DND-41 (cell line): ENCODE results near the gene NOP10.
"Not testable (repeated sequence)": the region's sequence is repeated elsewhere in the genome, so short reads cannot be mapped to it uniquely, and the experiment has no call there.

ENCODE experiments used
- ATAC-seq: fragments of 200-7000 bp; cut with Tn5 transposase; 3 replicates; pipeline ENCODE4 v1.9.1; 2021; ENCODE audit warnings: low read depth; ENCODE audit not compliant: insufficient read depth
- DNase-seq: peaks from one replicate; pipeline ENCODE4 v3.0.0-alpha.2; 2020
- H2AFZ ChIP-seq: 2 replicates; pipeline ENCODE4 v1.6.0; 2012; ENCODE audit warnings: low read depth, low read length
- H3K27ac ChIP-seq: 2 replicates; pipeline ENCODE4 v1.5.1; 2012; ENCODE audit warnings: low read length, inconsistent platforms
- H3K27me3 ChIP-seq: fragments of 200-600 bp; sonication (generic); 2 replicates; pipeline ENCODE4 v1.6.0; 2012; ENCODE audit warnings: low read length, mild to moderate bottlenecking, inconsistent platforms; ENCODE audit not compliant: insufficient read depth, poor library complexity
- H3K36me3 ChIP-seq: 2 replicates; pipeline ENCODE4 v1.5.1; 2012; ENCODE audit warnings: low read length, inconsistent platforms; ENCODE audit not compliant: insufficient read depth
- H3K4me1 ChIP-seq: 2 replicates; pipeline ENCODE4 v1.5.1; 2012; ENCODE audit warnings: mild to moderate bottlenecking, low read length; ENCODE audit not compliant: insufficient read depth
- H3K4me2 ChIP-seq: 2 replicates; pipeline ENCODE4 v1.6.0; 2012; ENCODE audit warnings: mild to moderate bottlenecking, moderate library complexity, low read length, inconsistent platforms; ENCODE audit not compliant: insufficient read depth
- H3K4me3 ChIP-seq, 2 experiments: fragments of 200-600 bp in 1 of 2; shearing (Covaris generic) in 1 of 2; 2 replicates each; pipeline ENCODE4 v1.5.1; 2012 to 2016; ENCODE audit warnings: inconsistent platforms in 2 of 2, low read length in 2 of 2, mild to moderate bottlenecking in 2 of 2, low read depth in 1 of 2, moderate library complexity in 1 of 2
- H3K79me2 ChIP-seq: 2 replicates; pipeline ENCODE4 v1.6.0; 2012; ENCODE audit warnings: low read length, inconsistent platforms; ENCODE audit not compliant: insufficient read depth
- H3K9ac ChIP-seq: 2 replicates; pipeline ENCODE4 v1.6.0; 2012; ENCODE audit warnings: low read depth, mild to moderate bottlenecking, inconsistent platforms, low read length, moderate library complexity
- H3K9me3 ChIP-seq: 2 replicates; pipeline ENCODE4 v1.5.1; 2012; ENCODE audit warnings: low read length, moderate library complexity, mild to moderate bottlenecking, inconsistent platforms; ENCODE audit not compliant: insufficient read depth, severe bottlenecking
- H4K20me1 ChIP-seq: 2 replicates; pipeline ENCODE4 v1.6.0; 2012; ENCODE audit warnings: low read length; ENCODE audit not compliant: insufficient read depth
- EZH2 ChIP-seq: IDR thresholded peaks from 3 replicates; pipeline ENCODE4 v1.6.1; 2012; ENCODE audit warnings: borderline replicate concordance, low read depth, mild to moderate bottlenecking, moderate library complexity, low read length, inconsistent platforms; ENCODE audit not compliant: severe bottlenecking
- TF ChIP-seq, protein P1 (sequence below): IDR thresholded peaks from 2 replicates; pipeline ENCODE4 v1.5.1; 2012; ENCODE audit warnings: borderline replicate concordance, low read length, moderate library complexity, mild to moderate bottlenecking; ENCODE audit not compliant: poor library complexity, severe bottlenecking; ENCODE audit errors: extremely low read depth

The NOP10 gene

GRCh38 chr15:34357653-34358052 lies 14.7 kb upstream of the NOP10 start:
- Histone ChIP-seq H3K27ac (no peak overlapping the region), H3K4me2 (no peak overlapping the region), H3K9me3 (no peaks in the 10 kb centered on the region), H2AFZ (no peak overlapping the region), H3K27me3 (no peaks in the 10 kb centered on the region), H3K4me1 (no peaks in the 10 kb centered on the region), H3K9ac (no peak overlapping the region), H3K36me3 (peaks cover 41% of the 10 kb centered on the region), H3K4me3 (no peak overlapping the region), H4K20me1 (no peaks in the 10 kb centered on the region), H3K79me2 (no peaks in the 10 kb centered on the region)
- ATAC-seq = no peak
- DNase-seq = no peak
- no peak for TF ChIP-seq EZH2
- TF ChIP-seq, protein P1, sequence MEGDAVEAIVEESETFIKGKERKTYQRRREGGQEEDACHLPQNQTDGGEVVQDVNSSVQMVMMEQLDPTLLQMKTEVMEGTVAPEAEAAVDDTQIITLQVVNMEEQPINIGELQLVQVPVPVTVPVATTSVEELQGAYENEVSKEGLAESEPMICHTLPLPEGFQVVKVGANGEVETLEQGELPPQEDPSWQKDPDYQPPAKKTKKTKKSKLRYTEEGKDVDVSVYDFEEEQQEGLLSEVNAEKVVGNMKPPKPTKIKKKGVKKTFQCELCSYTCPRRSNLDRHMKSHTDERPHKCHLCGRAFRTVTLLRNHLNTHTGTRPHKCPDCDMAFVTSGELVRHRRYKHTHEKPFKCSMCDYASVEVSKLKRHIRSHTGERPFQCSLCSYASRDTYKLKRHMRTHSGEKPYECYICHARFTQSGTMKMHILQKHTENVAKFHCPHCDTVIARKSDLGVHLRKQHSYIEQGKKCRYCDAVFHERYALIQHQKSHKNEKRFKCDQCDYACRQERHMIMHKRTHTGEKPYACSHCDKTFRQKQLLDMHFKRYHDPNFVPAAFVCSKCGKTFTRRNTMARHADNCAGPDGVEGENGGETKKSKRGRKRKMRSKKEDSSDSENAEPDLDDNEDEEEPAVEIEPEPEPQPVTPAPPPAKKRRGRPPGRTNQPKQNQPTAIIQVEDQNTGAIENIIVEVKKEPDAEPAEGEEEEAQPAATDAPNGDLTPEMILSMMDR = no peak

DNA sequence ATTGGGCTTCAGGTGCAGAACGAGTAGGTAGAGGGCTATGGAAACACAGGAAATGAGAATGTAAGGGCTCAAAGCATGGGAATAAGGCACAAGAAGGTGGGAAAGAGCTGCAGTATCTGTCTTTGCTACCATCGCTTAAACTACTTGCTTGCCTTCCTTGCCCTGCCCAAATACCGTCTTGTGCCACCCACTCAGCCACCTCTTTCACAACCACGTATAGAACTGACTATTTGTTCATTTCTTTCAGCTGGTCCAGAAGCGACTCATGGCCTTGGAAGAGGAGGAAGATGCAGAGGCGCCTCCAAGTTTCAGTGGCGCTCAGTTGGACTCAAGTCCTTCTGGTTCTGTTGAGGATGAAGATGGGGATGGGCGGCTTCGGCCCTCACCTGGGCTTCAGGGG lies 12.3 kb upstream of the NOP10 start:
- TF ChIP-seq EZH2 = no peak
- TF ChIP-seq, protein P1 = no peak

DNA sequence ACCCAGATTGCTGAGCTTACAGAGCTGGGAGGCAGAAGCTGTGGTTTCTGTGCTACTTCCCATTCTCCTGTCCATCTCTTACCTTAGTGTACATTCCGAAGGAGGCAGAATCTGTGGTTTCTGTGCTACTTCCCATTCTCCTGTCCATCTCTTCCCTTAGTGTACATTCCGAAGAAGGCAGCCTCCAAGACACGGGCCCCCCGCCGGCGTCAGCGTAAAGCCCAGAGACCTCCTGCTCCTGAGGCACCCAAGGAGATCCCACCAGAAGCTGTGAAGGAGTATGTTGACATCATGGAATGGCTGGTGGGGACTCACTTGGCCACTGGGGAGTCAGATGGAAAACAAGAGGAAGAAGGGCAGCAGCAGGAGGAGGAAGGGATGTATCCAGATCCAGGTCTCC lies 11.3 kb upstream of the NOP10 start:
- Histone ChIP-seq H3K27me3 (no peaks in the 10 kb centered on the region), H3K9ac (no peak overlapping the region), H4K20me1 (no peaks in the 10 kb centered on the region), H3K79me2 (no peaks in the 10 kb centered on the region), H3K36me3 (peaks cover 15% of the 10 kb centered on the region), H3K27ac (no peak overlapping the region), H3K9me3 (no peaks in the 10 kb centered on the region), H3K4me1 (no peaks in the 10 kb centered on the region), H3K4me2 (no peak overlapping the region), H3K4me3 (no peak overlapping the region), H2AFZ (no peak overlapping the region)
- TF ChIP-seq, protein P1 = no peak
- TF ChIP-seq EZH2 = no peak
- no peak for ATAC-seq
- DNase-seq = no peak

More for the DNA sequence above, 12.3 kb upstream of the NOP10 start:
- DNase-seq (no peak), ATAC-seq (no peak)
- H3K36me3 ChIP-seq = peaks cover 25% of the 10 kb centered on the region
- H3K27me3 ChIP-seq = no peaks in the 10 kb centered on the region
- H3K4me3 ChIP-seq = no peak overlapping the region
- H3K4me2 ChIP-seq = no peak overlapping the region
- H4K20me1 ChIP-seq = no peaks in the 10 kb centered on the region
- no peak overlapping the region for H2AFZ ChIP-seq
- H3K27ac ChIP-seq = no peak overlapping the region
- H3K9me3 ChIP-seq = no peaks in the 10 kb centered on the region
- H3K79me2 ChIP-seq = no peaks in the 10 kb centered on the region
- no peak overlapping the region for H3K9ac ChIP-seq
- no peaks in the 10 kb centered on the region for H3K4me1 ChIP-seq

GRCh38 chr15:34353627-34354026 lies 10.7 kb upstream of the NOP10 start:
- Histone ChIP-seq H3K27me3 (no peaks in the 10 kb centered on the region), H4K20me1 (no peaks in the 10 kb centered on the region), H3K36me3 (peaks cover 10% of the 10 kb centered on the region), H2AFZ (no peak overlapping the region), H3K27ac (no peak overlapping the region), H3K9ac (no peak overlapping the region), H3K9me3 (no peaks in the 10 kb centered on the region), H3K4me2 (no peak overlapping the region), H3K4me3 (no peak overlapping the region), H3K4me1 (no peaks in the 10 kb centered on the region), H3K79me2 (no peaks in the 10 kb centered on the region)
- TF ChIP-seq, protein P1 = no peak
- TF ChIP-seq EZH2 = no peak
- DNase-seq (no peak), ATAC-seq (no peak)

DNA sequence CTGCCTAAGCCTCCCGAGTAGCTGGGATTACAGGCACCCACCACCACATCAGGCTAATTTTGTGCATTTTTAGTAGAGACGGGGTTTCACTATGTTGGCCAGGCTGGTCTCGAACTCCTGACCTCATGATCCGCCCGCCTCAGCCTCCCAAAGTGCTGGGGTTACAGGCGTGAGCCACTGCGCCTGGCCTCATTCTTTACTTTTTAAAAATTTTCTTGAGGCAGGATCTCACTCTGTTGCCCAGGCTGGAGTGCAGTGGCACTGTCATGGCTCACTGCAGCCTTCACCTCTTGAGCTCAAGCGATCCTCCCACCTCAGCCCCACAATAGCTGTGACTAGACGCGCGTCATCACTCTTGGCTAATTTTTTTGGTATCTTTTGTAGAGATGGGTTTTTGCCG lies 10.1 kb upstream of the NOP10 start:
- not testable (repeated sequence) for H3K4me2 ChIP-seq, H4K20me1 ChIP-seq, H3K27me3 ChIP-seq, H3K36me3 ChIP-seq, DNase-seq, H2AFZ ChIP-seq, ATAC-seq, H3K4me3 ChIP-seq, H3K4me1 ChIP-seq, H3K27ac ChIP-seq, H3K79me2 ChIP-seq, H3K9me3 ChIP-seq, H3K9ac ChIP-seq
